NOMO-1 treated with DMSO at 0.1 percent for 48 hours (cell line): Measurements from ENCODE around the gene NPIPA2.
"Not testable (repeated sequence)": the region's sequence is repeated elsewhere in the genome, so short reads cannot be mapped to it uniquely, and the experiment has no call there.

Experiments
- DNase-seq: peaks from one replicate; lab custom pipeline; 2025; ENCODE audit not compliant: unreplicated experiment; lab: John Stamatoyannopoulos, UW

NPIPA2 gene

DNA sequence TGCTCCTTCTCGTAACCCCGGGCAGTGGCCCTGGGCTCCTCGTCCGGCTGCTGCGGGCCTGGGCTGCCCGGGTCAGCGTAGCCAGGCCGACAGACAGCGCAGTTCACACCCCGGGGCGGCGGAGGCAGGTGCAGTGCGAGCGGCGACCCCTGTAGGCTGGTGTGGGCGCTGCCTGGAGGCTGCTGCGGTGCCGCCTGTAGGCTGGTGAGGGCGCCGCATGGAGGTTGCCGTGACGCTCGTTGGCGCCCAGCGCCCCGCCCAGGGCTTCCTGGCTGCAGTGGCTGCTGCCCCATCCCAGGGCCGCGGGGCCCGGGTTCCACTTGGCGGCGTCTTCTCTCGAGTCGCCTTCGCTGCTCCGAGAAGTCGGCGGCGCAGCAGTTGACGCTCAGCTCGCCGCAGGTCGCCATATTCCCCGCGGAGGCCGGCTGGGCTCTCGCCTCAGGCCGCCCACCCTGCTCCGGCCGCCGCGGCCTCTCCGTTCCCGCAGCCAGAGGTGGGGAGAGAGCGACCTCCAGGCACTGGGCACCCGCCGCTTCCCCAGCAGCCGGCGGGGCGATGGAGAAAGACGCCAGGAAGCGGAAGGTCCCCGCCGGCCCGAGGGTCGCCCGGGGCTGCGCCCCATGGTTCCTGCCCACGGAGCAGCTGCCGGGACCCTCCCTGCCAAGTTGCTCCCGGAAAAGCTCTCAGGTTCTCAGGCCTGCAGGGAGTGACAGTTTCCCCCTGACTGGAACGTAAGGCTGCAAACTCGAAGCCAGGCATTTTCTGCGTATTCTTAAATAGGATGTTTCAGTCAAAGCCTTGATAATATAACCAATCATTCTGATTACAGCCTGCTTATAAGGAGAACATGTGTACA, at the start of gene NPIPA2:
NPIPA2 (plus strand) TSS at position 261 of the 856 bp plus-strand sequence. CDS start 5,533 bp downstream, outside the sequence.
- DNase-seq, result not testable (repeated sequence)

DNA sequence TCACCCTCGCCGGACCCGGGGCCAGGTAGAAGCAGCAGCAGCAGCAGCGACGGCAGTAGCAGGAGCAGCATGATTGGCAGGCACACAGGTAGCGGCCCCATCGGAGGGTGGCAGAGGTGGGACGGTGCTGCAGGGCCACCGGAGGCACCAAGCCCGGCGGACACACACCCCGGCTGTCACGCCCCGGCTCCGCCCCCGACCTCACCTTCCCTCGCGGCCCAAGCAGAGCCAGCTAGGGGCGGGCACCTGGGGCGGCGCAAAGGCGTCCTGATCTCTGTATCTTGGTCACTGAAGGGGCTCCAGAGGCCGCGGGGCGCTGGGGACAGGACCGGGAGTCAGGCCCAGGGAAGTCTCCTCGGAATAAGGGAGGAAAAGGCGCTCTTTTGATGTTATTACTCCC, 48.2 kb upstream of the NPIPA2 start, which contains the start of gene PLA2G10:
PLA2G10 (minus strand) TSS at position 180 of the 400 bp plus-strand sequence; CDS start at position 101, 79 bp downstream.
- not testable (repeated sequence) for DNase-seq

DNA sequence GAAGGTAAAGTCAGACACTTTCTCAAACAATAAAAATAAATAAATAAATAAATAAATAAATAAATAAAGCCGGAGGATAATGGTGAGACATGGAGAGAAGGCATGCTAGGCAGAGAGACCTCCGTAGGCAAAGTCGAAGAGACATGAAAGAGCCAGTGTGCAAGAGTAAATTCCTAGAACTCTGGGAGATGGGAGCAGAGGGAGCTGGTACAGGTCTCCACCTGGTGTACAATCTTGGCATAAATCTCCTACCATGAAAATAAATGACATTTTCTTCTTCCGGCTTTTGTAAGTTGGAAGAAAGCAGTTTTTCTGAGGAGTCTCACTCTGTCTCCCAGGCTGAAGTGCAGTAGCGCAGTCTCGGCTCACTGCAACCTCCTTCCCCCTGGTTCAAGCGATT, 40.5 kb upstream of the NPIPA2 start:
- not testable (repeated sequence) for DNase-seq

DNA sequence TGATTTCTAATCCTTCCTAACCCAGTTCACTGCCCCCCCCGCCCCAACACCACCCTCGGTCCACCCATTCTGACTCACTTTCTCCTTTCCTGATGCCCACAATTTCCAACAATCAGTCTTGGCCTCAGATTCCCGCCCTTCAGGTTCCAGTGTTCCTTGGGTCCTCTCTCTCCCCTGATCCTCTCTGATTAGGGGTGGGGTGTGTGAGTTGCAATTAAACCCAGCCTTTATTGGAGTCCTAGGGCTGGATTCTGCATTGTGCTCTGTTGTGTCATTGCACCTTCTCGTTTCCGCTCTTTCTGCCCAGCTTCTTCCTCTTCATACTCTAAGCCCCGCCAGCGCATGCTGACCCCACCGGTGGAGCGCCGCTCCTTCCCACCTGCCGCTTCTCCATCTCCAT, 39.7 kb upstream of the NPIPA2 start:
- not testable (repeated sequence) for DNase-seq

DNA sequence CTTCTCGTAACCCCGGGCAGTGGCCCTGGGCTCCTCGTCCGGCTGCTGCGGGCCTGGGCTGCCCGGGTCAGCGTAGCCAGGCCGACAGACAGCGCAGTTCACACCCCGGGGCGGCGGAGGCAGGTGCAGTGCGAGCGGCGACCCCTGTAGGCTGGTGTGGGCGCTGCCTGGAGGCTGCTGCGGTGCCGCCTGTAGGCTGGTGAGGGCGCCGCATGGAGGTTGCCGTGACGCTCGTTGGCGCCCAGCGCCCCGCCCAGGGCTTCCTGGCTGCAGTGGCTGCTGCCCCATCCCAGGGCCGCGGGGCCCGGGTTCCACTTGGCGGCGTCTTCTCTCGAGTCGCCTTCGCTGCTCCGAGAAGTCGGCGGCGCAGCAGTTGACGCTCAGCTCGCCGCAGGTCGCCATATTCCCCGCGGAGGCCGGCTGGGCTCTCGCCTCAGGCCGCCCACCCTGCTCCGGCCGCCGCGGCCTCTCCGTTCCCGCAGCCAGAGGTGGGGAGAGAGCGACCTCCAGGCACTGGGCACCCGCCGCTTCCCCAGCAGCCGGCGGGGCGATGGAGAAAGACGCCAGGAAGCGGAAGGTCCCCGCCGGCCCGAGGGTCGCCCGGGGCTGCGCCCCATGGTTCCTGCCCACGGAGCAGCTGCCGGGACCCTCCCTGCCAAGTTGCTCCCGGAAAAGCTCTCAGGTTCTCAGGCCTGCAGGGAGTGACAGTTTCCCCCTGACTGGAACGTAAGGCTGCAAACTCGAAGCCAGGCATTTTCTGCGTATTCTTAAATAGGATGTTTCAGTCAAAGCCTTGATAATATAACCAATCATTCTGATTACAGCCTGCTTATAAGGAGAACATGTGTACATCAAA, 38.9 kb upstream of the NPIPA2 start, which contains the start of gene NPIPA3:
NPIPA3 (plus strand) TSS at position 256 of the 856 bp plus-strand sequence. CDS start 5,533 bp downstream, outside the sequence.
- not testable (repeated sequence) for DNase-seq

DNA sequence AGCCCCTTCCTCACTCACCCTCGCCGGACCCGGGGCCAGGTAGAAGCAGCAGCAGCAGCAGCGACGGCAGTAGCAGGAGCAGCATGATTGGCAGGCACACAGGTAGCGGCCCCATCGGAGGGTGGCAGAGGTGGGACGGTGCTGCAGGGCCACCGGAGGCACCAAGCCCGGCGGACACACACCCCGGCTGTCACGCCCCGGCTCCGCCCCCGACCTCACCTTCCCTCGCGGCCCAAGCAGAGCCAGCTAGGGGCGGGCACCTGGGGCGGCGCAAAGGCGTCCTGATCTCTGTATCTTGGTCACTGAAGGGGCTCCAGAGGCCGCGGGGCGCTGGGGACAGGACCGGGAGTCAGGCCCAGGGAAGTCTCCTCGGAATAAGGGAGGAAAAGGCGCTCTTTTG, 9.1 kb upstream of the NPIPA2 start:
- not testable (repeated sequence) for DNase-seq

DNA sequence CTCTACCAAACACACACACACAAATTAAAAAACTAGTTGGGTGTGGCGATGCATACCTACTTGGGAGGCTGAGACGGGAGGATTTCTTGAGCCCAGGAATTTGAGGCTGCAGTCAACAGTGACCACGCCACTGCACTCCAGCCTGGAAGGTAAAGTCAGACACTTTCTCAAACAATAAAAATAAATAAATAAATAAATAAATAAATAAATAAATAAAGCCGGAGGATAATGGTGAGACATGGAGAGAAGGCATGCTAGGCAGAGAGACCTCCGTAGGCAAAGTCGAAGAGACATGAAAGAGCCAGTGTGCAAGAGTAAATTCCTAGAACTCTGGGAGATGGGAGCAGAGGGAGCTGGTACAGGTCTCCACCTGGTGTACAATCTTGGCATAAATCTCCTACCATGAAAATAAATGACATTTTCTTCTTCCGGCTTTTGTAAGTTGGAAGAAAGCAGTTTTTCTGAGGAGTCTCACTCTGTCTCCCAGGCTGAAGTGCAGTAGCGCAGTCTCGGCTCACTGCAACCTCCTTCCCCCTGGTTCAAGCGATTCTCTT, 1.4 kb upstream of the NPIPA2 start:
- not testable (repeated sequence) for DNase-seq

DNA sequence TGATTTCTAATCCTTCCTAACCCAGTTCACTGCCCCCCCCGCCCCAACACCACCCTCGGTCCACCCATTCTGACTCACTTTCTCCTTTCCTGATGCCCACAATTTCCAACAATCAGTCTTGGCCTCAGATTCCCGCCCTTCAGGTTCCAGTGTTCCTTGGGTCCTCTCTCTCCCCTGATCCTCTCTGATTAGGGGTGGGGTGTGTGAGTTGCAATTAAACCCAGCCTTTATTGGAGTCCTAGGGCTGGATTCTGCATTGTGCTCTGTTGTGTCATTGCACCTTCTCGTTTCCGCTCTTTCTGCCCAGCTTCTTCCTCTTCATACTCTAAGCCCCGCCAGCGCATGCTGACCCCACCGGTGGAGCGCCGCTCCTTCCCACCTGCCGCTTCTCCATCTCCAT, 539 bp upstream of the NPIPA2 start:
- DNase-seq, result not testable (repeated sequence)

DNA sequence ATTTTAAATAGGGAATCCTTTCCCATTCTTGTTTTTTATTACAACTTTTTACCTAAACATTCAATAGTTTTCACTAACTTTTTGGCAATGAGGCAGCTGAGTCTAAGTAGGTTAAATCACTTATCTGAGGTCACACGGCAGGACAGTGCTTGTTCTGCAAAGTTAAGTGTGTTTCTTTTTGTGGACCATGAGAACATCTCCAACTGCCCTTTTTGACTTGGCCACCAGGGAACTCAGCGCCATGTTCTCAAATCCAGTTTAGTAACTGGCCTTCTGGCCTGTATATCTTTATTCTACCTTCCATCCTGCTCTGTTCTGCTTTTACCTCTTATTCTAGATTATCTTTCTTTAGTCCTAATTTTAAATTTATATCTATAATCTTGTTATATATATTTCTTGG, 31.3 kb downstream of the NPIPA2 start:
- DNase-seq, result not testable (repeated sequence)

DNA sequence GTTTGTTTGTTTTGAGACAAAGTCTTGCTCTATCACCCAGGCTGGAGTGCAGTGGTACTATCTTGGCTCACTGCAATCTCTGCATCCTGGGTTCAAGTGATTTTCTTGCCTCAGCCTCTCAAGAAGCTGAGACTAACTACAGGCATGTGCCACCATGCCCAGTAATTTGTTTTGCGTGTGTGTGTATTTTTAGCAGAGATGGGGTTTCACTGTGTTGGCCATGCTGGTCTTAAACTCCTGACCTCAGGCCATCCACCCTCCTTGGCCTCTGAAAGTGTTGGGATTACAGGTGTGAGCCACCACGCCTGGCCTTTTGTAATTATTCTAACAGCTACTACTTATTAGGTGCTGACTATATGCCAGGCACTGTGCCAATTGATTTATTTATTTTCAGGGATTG, 33.3 kb downstream of the NPIPA2 start:
- DNase-seq, result not testable (repeated sequence)

DNA sequence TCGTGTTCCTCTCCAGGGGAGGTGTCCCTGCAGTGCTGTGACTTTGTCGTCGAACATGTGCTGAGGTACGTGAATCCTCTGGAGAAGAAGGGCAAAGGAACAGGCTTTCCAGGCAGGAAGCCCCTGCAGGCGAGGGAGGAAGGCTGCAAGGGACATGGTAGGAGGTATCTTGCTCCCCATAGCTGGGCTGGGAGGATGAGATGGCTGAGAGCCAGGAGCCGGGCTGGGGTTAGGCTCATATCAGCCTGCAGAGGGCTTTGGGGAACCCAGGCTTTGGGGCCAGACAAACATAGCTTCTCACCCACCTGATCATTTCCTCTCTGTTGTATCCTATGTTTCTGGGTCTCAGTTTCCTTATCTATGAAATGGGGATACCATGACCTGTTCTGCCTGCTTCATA, 34.4 kb downstream of the NPIPA2 start:
- DNase-seq, result not testable (repeated sequence)

DNA sequence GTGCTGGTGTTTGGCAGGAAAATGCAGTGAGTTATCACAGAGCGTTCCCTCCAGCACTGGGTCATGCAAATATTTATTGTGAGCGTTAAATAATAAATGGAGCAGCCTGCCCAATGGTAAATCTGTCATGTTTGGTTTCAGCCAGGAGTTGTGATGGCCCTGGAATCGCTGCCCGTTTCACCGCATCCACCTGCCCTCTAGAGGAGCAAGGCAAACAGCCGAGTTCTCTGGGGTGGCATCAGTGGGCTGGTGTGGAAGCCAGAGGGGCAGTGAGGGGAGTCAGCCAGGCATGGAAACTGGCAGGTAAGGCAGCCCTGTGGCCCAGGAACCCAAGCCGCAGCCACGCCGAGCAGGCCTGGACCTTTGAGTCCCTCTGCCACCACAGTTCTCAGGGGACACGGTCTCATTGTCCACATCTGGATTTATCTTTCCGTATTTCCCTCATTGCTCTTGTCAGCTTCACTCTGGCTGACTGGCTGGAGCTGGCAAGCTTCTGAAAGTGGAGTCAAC, 37.1 kb downstream of the NPIPA2 start:
- DNase-seq, result not testable (repeated sequence)

DNA sequence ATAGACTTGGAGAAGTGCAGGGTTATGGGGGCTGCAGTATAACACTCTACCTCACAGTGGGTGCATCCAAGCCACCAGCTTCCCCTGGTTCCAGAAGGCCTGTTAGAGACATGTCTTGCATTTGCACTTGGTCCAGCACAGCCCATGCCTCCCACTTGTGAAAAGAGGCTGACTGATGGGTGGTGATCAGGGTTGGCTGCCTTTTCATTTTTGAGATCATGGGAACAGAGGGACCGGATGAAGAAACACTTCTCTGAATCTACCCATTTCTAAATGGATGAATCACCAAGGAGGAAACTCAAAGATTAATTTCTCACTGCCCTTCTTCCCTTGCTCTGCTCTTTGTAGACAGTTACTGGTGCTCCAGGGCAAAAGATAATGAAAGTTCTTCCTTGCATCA, 43.8 kb downstream of the NPIPA2 start:
- not testable (repeated sequence) for DNase-seq

DNA sequence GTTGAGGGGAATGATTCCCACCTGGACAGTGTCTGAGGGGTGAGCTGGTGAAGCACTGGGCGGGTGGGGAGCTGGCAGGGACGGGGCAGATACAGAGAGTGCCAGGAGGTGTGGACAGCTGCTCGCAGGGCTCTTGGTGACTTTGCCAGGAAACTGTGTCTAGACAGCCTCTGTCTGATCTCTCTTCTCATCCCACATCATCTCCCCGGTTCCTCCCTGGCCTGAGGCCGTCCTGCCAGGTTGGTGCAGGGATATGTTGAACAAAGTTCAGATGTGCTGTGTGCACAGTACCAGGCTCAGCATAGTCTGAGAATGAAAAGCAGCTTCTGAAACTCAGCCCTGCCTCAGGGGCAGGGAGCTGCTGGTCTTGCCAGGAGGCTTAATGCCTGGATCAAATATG, 47.2 kb downstream of the NPIPA2 start:
- not testable (repeated sequence) for DNase-seq

DNA sequence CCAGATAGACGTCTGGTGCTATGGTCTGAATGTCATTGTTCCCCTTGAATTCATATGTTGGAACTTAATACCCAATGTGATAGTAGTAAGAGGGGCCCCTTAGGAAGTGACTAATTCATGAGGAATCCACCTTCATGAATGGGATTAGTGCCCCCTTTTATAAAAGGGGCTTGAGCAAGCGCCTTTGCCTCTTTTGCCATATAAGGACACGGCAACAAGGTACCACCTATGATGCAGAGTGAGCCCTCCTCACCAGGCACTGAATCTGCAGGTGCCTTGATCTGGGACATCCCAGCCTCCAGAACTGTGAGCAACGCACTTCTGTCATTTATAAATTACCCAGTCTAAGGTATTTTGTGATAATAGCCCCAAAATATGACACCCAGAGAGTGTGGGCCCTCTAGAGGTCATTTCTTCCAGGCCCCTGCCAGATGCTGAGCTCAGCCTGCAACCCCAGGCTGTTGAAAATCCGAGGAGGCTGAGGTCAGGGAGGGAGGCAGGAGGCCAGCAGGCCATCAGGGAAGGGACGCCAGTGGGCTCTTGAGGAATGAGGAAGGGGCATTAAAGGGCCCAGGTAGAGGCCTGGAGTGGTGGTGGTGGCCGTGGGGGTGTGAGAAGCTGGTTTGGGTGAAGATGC, 48.1 kb downstream of the NPIPA2 start:
- not testable (repeated sequence) for DNase-seq

DNA sequence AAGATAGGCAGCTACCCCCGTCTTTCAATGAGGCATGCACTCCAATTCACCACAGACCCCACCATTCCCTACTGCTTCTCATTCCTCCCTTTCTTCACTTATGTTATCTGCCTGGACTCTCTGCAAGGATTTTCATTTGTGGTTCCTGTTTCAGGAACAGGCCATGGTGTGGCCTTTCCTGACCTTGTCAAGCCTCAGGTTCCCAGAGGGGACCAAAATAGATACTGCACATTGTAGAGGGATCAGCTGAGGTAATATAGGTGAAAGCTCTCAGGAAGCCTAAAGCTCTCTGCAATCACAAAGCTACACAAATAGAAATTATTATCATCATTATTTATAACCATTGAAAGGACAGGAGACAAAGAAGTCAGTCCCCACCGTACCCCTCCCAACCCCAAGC, 50.6 kb downstream of the NPIPA2 start:
- not testable (repeated sequence) for DNase-seq

DNA sequence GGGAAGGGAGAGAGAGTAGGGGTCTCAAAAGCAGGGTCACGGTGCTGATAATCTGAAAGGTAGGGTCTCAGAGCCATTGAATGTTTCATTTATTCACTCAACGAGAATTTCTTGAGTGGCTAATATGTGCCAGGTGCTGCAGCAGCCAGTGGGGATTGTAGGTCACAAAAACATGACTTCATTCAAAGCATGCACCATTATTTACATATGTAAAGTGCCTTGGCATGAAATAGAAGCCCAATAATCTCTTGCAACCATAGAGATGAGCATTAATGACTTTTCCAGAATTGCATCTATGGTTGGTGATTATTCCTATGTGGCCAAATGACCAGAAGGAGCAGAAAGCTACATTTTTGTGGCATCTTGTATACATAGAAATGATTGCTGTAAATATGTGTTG, 55.2 kb downstream of the NPIPA2 start:
- not testable (repeated sequence) for DNase-seq

DNA sequence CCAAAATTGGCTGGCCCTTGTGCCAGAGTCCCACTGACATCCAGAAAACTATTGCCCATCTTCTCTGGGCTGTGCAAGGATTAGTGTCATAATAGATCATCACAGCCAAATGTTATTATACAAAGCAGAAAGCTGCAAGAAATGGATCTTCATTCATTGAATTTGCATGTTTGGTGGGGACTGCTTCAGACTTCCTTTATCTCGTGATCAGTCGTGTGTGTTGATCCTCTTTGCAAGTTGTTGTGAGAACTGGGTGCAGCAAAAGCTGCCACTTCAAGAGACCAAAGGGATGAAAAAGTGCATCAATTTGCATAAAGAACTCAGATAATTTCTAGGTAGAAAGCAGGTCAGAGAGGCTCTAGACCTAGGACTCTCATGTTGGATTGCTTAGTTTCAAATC, 61.2 kb downstream of the NPIPA2 start:
- not testable (repeated sequence) for DNase-seq

DNA sequence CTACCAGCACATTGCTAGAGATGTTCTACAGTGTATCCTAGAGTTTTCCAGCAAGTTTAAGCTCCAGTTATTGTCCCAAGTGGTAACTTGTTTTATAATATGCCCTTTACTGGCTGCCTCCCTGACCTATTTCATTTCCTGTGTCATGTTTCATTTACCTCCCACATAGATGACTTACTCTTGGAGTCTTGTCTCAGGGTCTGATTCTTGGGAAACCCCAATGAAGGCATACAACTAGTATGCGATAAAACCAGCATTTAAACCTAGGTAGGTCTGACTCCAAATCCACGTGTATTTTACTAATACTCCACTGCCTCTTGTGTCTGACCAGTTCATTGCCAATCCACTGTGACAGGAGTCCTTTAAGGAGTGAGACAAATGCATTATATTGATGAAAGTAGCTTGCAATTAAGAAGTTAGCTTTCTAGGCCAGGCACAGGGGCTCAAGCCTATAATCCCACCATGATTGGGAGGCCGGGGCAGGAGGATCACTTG, 64.9 kb downstream of the NPIPA2 start:
- DNase-seq, result not testable (repeated sequence)

DNA sequence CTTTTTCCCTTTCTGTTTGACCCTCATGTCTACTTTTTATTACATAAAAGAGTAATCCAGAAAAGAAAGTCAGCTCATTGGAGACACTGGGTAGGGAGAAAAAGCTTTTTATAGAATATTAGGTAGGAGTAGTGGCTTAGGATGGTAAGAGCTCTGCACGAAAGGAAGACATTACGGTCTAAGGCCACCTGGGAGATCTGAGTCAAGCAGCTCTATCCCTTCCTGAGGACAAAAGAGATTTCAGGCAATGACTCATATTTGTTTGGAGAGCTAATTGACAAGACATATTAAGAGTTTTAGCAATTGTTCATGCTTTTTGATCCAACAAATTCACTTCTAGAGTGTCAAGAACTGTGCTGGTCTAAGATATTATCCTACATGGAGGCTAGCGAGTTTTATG, 71.6 kb downstream of the NPIPA2 start:
- not testable (repeated sequence) for DNase-seq
